Activated naive CD8-positive, alpha-beta T cell treated with anti-CD3 and anti-CD28 coated beads for 36 hours (primary cell): Measurements from ENCODE around the gene PAOX. TPM values are rescaled to one million over a fixed set of nuclear protein-coding genes. Genes with fewer than 3 reads are reported as not detected.

Experiments
- DNase-seq: peaks from one replicate; pipeline ENCODE4 v3.0.0; 2021
- H3K27ac Mint-ChIP-seq: one replicate; pipeline ENCODE4 v1.8.0; 2022; ENCODE audit warnings: mild to moderate bottlenecking, moderate library complexity, mixed read lengths
- H3K27me3 Mint-ChIP-seq: one replicate; pipeline ENCODE4 v1.8.0; 2022; ENCODE audit warnings: mild to moderate bottlenecking, mixed read lengths
- H3K36me3 Mint-ChIP-seq: one replicate; pipeline ENCODE4 v1.8.0; 2021; ENCODE audit warnings: mild to moderate bottlenecking, mixed read lengths
- H3K4me1 Mint-ChIP-seq: one replicate; pipeline ENCODE4 v1.8.0; 2021; ENCODE audit warnings: mixed read lengths
- H3K4me3 Mint-ChIP-seq: one replicate; pipeline ENCODE4 v1.8.0; 2022; ENCODE audit warnings: mild to moderate bottlenecking, moderate library complexity, mixed read lengths
- H3K9me3 Mint-ChIP-seq: one replicate; pipeline ENCODE4 v1.8.0; 2022; ENCODE audit warnings: mixed read lengths
- total RNA-seq, 2 experiments: library from RNA; stranded (reverse); gene quantifications; one replicate each; pipeline ENCODE4 v1.2.3, GENCODE V29; 2021

PAOX gene
- total RNA-seq, 2 experiments from 2014 or later: 4.6 to 4.7 TPM

GRCh38 chr10:133356549-133357284 lies 22.3 kb upstream of the PAOX start:
- Mint-ChIP-seq H3K27me3 (no peaks in the 10 kb centered on the region), H3K4me1 (peaks cover under 1% of the 10 kb centered on the region), H3K9me3 (no peaks in the 10 kb centered on the region), H3K4me3 (peak overlapping the region; percentile 84), H3K27ac (peak overlapping the region; percentile 75), H3K36me3 (peaks cover 3% of the 10 kb centered on the region)
- no peak for DNase-seq

DNA sequence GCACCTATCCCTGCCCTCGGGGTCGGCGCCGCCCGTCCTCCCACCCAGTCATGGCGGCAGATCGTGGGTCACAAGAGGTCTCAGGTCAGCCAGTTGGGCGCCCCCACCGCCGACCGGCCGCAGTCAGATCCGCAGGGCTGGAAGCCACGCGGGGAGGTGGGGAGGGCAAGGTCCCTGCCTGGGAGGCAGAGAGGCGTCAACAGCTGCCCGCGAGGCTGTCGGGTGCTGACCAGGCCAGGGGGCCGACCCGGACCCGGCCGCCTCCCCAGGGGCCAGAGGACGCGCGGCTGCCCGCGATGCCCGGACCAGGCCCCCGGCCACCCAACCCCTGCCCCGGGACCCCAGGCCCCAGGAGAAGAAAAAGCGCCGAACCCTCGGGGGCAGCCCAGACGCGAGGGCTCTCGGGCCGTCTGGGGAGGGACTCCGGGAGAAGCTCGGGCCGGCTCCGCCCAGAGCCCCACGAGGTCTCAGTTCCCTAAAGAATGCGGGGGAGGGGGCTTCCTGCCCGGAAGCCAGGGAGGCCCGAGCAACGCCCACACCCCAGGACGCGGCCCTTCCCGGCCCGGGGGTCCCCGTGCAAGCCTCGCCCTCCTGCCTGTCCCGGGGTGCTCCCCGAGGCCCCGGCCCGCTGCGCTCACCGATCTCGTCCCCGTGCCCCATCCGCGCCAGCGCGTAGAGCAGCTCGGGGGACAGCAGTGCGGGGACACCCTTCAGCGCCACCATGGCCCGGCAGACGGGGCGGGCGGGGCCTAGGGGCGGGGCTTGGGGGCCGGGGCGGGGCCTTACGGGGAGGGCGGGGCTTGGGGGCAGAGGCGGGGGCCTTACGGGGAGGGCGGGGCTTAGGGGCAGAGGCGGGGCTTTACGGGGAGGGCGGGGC lies 21.5 kb upstream of the PAOX start, which contains the start of gene FUOM:
Gene FUOM, minus strand, starts transcription at position 735 of the 877 bp plus-strand sequence. Its CDS starts 12 bp downstream, at position 723.
- Mint-ChIP-seq H3K4me1 (peaks cover 6% of the 10 kb centered on the region), H3K36me3 (peaks cover 6% of the 10 kb centered on the region), H3K27ac (peak within 1 kb of the TSS; percentile 75), H3K27me3 (no peaks in the 10 kb centered on the region), H3K9me3 (no peaks in the 10 kb centered on the region), H3K4me3 (peak within 1 kb of the TSS; percentile 84)
- peak; percentile 85 for DNase-seq

DNA sequence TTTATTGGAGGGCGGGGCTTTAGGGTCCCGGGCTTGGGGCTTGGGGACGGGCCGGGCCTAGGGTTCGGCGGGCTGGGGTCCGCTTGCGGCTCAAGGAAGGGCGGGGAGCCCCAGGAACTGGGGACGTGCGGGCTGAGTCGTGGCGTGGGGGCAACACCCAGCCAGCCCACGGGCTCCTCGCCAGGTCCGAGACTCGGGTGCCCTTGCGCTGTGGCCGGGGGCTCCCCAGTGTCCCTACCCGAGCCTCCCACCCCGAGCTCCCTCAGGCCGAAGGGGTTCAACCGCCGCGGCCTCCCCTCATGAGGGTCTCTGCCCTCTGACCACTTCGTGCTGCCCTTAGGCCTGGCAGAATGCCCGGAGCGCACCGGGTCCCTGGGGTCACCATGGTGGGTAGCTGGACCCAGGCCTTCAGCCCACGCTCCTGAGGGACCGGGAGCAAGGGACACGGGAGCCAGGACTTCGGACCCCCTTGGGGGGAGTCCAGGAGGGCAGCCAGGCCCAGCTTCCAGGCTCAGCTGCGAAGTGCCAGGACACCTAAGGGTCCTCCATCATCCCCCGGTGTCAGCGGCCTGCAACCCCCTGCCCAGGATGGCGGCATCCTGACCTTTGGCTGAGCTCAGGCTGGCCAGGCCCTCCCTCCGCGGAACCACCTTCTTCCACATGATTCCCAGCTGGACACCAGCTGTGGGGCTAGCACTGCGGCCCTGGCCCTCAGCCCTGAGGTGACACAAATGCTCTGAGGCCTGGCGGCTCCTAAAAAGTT lies 20.7 kb upstream of the PAOX start:
- Mint-ChIP-seq H3K4me1 (peaks cover 6% of the 10 kb centered on the region), H3K9me3 (no peaks in the 10 kb centered on the region), H3K27me3 (no peaks in the 10 kb centered on the region), H3K27ac (no peak overlapping the region), H3K36me3 (peaks cover 7% of the 10 kb centered on the region), H3K4me3 (no peak overlapping the region)
- no peak for DNase-seq

GRCh38 chr10:133358925-133359310 lies 20.1 kb upstream of the PAOX start:
- Mint-ChIP-seq H3K4me1 (peaks cover 6% of the 10 kb centered on the region), H3K4me3 (no peak overlapping the region), H3K36me3 (peaks cover 9% of the 10 kb centered on the region), H3K9me3 (no peaks in the 10 kb centered on the region), H3K27ac (no peak overlapping the region), H3K27me3 (no peaks in the 10 kb centered on the region)
- DNase-seq: no peak

GRCh38 chr10:133359554-133359971 lies 19.5 kb upstream of the PAOX start:
- no peak for DNase-seq
- peaks cover 6% of the 10 kb centered on the region for H3K4me1 Mint-ChIP-seq
- peaks cover 9% of the 10 kb centered on the region for H3K36me3 Mint-ChIP-seq
- H3K27ac Mint-ChIP-seq: no peak overlapping the region
- no peaks in the 10 kb centered on the region for H3K9me3 Mint-ChIP-seq
- H3K4me3 Mint-ChIP-seq: no peak overlapping the region
- no peaks in the 10 kb centered on the region for H3K27me3 Mint-ChIP-seq

DNA sequence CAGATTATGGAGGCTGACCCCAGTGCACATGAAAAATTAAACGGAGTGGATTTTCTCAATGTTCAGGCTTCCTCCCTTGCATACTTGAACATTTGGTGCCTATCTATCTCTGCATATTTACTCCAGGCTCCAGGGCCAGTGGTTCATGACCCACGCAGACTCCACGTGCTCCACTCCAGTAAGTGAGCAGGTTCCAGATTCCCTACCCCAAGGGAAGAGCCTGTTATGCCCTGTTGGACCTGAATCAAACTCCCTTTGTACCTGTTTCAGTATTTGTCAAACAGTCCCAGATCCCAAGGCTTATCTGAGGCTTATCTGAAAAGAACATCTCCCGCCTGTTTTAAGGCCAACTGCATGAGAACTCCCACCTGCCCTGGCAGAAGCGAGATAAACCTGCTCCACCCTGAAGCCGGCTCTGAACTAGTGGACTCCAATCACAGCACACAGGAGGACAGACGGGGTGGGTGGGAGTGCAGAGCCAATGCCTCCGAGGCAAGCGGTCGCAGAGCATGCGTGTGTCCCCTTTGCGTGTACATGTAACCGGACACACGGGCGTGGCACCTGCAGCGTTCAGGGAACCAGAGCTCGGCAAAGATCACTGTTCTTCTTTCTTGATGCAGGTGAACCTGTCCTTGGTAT lies 19.0 kb upstream of the PAOX start:
- Mint-ChIP-seq H3K4me1 (peaks cover 6% of the 10 kb centered on the region), H3K4me3 (no peak overlapping the region), H3K36me3 (peaks cover 9% of the 10 kb centered on the region), H3K9me3 (no peaks in the 10 kb centered on the region), H3K27me3 (no peaks in the 10 kb centered on the region), H3K27ac (no peak overlapping the region)
- no peak for DNase-seq

DNA sequence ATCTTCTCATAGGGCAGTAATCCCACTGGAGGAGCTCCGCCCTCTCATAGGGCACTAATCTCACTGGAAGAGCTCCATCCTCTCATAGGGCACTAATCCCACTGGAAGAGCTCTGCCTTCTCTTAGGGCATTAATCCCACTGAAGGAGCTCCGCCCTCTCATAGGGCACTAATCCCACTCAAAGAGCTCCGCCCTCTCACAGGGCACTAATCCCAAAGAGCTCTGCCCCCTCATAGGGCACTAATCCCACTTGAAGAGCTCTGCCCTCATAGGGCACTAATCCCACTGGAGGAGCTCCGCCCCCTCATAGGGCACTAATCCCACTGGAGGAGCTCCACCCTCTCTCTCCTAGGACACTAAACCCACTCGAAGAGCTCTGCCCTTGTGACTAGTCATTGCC lies 17.8 kb upstream of the PAOX start:
- Mint-ChIP-seq H3K36me3 (peaks cover 6% of the 10 kb centered on the region), H3K9me3 (no peaks in the 10 kb centered on the region), H3K4me3 (no peak overlapping the region), H3K27me3 (no peaks in the 10 kb centered on the region), H3K27ac (no peak overlapping the region), H3K4me1 (peaks cover 6% of the 10 kb centered on the region)
- DNase-seq: no peak

DNA sequence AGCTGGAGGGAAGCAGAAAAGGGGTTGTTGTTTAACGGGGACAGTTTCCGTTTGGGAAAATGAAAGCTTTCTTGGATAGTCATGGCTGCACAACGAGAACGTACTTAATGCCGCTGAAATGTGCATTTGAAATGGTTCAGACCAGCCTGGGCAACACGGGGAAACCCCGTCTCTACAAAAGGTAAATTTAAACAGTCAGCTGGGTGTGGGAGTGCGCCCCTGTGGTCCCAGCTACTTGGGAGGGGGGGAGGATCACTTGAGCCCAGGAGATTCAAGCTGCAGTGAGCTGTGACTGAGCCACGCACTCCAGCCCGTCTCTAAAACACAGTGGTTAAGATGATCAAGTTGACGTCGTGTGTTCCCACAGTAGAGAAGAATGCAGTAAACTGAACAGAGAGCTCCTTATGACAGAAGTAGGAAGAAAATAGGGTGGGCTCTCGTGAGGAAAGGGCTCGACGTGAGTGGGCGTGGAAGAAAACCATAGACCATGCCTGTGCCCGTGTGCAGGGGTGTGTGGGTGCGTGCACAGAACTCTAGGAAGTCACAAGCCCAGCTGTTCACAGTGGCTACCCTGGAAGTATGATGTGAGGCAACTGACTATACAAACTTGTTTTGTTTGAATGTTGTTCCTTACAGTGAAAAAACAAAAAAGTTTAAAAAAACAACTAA lies 17.2 kb upstream of the PAOX start:
- peaks cover 6% of the 10 kb centered on the region for H3K36me3 Mint-ChIP-seq
- no peak overlapping the region for H3K4me3 Mint-ChIP-seq
- no peaks in the 10 kb centered on the region for H3K27me3 Mint-ChIP-seq
- peak overlapping the region; percentile 6 for H3K27ac Mint-ChIP-seq
- no peaks in the 10 kb centered on the region for H3K9me3 Mint-ChIP-seq
- DNase-seq: no peak
- H3K4me1 Mint-ChIP-seq: peaks cover 6% of the 10 kb centered on the region

GRCh38 chr10:133362846-133363245 lies 16.2 kb upstream of the PAOX start:
- peaks cover 6% of the 10 kb centered on the region for H3K36me3 Mint-ChIP-seq
- no peak for DNase-seq
- H3K4me3 Mint-ChIP-seq: no peak overlapping the region
- no peak overlapping the region for H3K27ac Mint-ChIP-seq
- no peaks in the 10 kb centered on the region for H3K27me3 Mint-ChIP-seq
- no peaks in the 10 kb centered on the region for H3K9me3 Mint-ChIP-seq
- H3K4me1 Mint-ChIP-seq: peaks cover 6% of the 10 kb centered on the region

DNA sequence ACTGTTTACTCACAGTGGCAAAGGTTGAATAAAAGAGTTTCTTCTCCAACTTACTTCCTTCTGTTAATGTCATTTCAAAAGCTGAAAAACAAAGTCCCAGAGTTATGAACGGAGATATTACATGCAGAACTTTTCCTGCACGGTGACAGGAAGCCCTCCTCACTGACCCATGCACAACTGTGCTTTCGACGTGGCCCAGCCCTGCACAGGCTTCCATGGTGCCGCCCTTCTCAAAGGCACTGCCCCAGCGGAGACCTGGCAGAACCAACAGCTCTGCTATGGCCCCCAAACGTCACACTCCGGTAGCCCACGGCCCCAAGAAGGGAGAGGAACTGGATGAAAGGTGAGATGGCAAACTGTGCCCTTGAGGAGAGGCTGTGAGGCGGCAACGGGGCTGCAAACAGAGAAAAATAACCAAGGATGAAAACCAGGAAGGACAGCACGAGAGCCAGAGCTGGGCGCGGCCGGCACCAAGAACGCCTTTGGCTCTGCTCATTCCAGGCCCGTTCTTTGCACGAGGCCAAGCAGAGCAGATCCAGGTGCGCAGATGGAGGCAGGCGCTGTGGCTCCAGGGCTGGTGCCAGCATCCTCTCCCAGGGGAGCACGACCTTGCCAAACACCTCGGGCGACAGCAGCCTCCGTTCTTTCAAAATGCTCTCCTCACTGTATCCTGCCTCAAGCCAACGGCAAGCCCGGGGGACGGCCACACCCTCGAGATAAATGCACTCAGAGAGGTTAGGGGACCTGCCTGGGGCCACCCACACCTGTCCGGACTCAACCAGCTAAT lies 14.2 kb upstream of the PAOX start:
- Mint-ChIP-seq H3K27ac (no peak overlapping the region), H3K27me3 (no peaks in the 10 kb centered on the region), H3K4me1 (peaks cover 12% of the 10 kb centered on the region), H3K9me3 (no peaks in the 10 kb centered on the region), H3K36me3 (peaks cover 10% of the 10 kb centered on the region), H3K4me3 (no peak overlapping the region)
- DNase-seq: no peak

DNA sequence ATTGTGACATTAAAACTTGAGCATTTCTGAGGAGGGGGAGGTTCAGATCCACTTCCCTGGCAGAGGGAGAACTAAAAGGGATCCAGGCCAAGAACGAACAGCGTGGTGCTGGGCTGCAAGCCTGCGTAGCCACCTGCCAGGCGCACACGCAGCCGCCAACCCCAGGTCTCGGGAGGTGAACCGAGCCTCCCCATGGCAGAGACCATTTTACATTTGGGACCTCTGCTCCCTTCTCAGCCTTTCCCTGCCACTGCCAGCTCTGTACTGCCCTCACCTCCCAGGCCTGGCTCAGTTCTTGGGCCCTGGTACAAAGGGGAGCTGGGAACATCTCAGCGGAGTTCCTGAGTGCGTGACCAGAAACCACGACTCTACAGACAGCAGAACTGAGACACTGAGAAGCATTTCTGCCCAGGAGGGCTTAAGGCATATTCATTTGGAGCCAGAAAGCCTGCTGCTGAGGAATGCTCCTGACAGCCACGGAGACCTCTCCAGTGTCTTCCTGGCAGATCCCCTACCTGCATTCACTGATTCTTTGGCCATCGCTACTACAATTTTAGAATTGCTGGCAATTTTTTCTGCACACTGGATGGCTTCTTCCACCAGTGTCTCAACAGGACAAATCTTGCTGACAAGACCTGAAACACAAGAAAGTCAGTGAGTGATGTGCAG lies 13.5 kb upstream of the PAOX start:
- Mint-ChIP-seq H3K27me3 (no peaks in the 10 kb centered on the region), H3K36me3 (peaks cover 10% of the 10 kb centered on the region), H3K9me3 (no peaks in the 10 kb centered on the region), H3K4me1 (peaks cover 12% of the 10 kb centered on the region), H3K4me3 (no peak overlapping the region), H3K27ac (no peak overlapping the region)
- DNase-seq: no peak

DNA sequence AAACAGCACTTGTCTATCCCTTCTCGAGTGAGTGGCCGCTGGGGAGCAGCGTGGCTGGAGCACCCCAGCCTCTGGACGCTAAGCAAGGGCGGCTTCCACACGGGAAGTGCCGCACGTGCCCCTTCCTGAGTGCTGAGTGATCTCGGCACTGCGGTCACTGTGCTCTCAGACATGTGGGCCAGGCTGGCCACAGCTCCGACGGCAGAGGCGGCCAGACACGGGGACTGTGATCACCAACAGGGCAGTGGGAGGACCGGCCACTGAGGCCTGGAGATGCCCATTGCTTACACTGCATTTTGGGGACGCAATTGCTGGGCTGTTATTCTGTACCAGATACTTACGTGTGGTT lies 13.0 kb upstream of the PAOX start:
- H3K4me1 Mint-ChIP-seq: peaks cover 12% of the 10 kb centered on the region
- DNase-seq: no peak
- H3K27me3 Mint-ChIP-seq: no peaks in the 10 kb centered on the region
- H3K9me3 Mint-ChIP-seq: no peaks in the 10 kb centered on the region
- H3K36me3 Mint-ChIP-seq: peaks cover 10% of the 10 kb centered on the region
- no peak overlapping the region for H3K4me3 Mint-ChIP-seq
- no peak overlapping the region for H3K27ac Mint-ChIP-seq

GRCh38 chr10:133366751-133367150 lies 12.3 kb upstream of the PAOX start:
- Mint-ChIP-seq H3K9me3 (no peaks in the 10 kb centered on the region), H3K4me1 (peaks cover 11% of the 10 kb centered on the region), H3K27ac (no peak overlapping the region), H3K4me3 (no peak overlapping the region), H3K27me3 (no peaks in the 10 kb centered on the region), H3K36me3 (peaks cover 10% of the 10 kb centered on the region)
- DNase-seq: no peak
